IPS-18a (cell line): ENCODE measurements around the gene TUBGCP5.
"Not testable (repeated sequence)": the region's sequence is repeated elsewhere in the genome, so short reads cannot be mapped to it uniquely, and the experiment has no call there.

ENCODE experiments used
- H3K27ac ChIP-seq: one replicate; pipeline ENCODE4 v1.5.1; 2013; ENCODE audit warnings: low read length
- H3K27me3 ChIP-seq: one replicate; pipeline ENCODE4 v1.6.1; 2013; ENCODE audit warnings: mild to moderate bottlenecking, low read length; ENCODE audit not compliant: control insufficient read depth, insufficient read depth
- H3K36me3 ChIP-seq: one replicate; pipeline ENCODE4 v1.6.1; 2013; ENCODE audit warnings: low read depth, low read length; ENCODE audit not compliant: control insufficient read depth
- H3K4me1 ChIP-seq: one replicate; pipeline ENCODE4 v1.6.1; 2013; ENCODE audit warnings: low read depth, low read length; ENCODE audit not compliant: control insufficient read depth
- H3K4me3 ChIP-seq: one replicate; pipeline ENCODE4 v1.5.1; 2013; ENCODE audit warnings: low read length
- H3K9ac ChIP-seq: one replicate; pipeline ENCODE4 v1.6.1; 2013; ENCODE audit warnings: mild to moderate bottlenecking, low read length, moderate library complexity
- H3K9me3 ChIP-seq: one replicate; pipeline ENCODE4 v1.6.1; 2013; ENCODE audit warnings: low read depth, low read length; ENCODE audit not compliant: control insufficient read depth

Gene TUBGCP5

GRCh38 chr15:23038726-23039142 is 635 bp downstream of the TUBGCP5 start:
- Histone ChIP-seq H3K4me3 (peak overlapping the region; percentile 78), H3K27me3 (no peaks in the 10 kb centered on the region), H3K9ac (peak overlapping the region; percentile 77), H3K27ac (no peak overlapping the region), H3K36me3 (peaks cover 16% of the 10 kb centered on the region), H3K9me3 (no peaks in the 10 kb centered on the region), H3K4me1 (peaks cover 5% of the 10 kb centered on the region)

- peaks cover 36% of the 10 kb centered on the region for H3K36me3 ChIP-seq
- no peaks in the 10 kb centered on the region for H3K27me3 ChIP-seq
- no peak overlapping the region for H3K27ac ChIP-seq
- no peak overlapping the region for H3K4me3 ChIP-seq
- no peaks in the 10 kb centered on the region for H3K9me3 ChIP-seq
- peaks cover 5% of the 10 kb centered on the region for H3K4me1 ChIP-seq
- H3K9ac ChIP-seq = no peak overlapping the region
These were observed 3.3 kb downstream of the TUBGCP5 start for GRCh38 chr15:23035964-23036566.

GRCh38 chr15:23033979-23034378 is 5.4 kb downstream of the TUBGCP5 start:
- H3K36me3 ChIP-seq = peaks cover 54% of the 10 kb centered on the region
- H3K9me3 ChIP-seq = no peaks in the 10 kb centered on the region
- H3K4me1 ChIP-seq = peaks cover 5% of the 10 kb centered on the region
- H3K4me3 ChIP-seq = no peak overlapping the region
- H3K27ac ChIP-seq = no peak overlapping the region
- no peaks in the 10 kb centered on the region for H3K27me3 ChIP-seq
- H3K9ac ChIP-seq = no peak overlapping the region

GRCh38 chr15:23026218-23026617 is 13.2 kb downstream of the TUBGCP5 start:
- Histone ChIP-seq H3K27ac (no peak overlapping the region), H3K9me3 (no peaks in the 10 kb centered on the region), H3K36me3 (peaks cover 86% of the 10 kb centered on the region), H3K27me3 (no peaks in the 10 kb centered on the region), H3K4me1 (no peaks in the 10 kb centered on the region), H3K9ac (no peak overlapping the region), H3K4me3 (no peak overlapping the region)

GRCh38 chr15:23022156-23022555 is 17.2 kb downstream of the TUBGCP5 start:
- Histone ChIP-seq H3K4me1 (no peaks in the 10 kb centered on the region), H3K27ac (no peak overlapping the region), H3K27me3 (no peaks in the 10 kb centered on the region), H3K4me3 (no peak overlapping the region), H3K9ac (no peak overlapping the region), H3K9me3 (no peaks in the 10 kb centered on the region), H3K36me3 (peaks cover 82% of the 10 kb centered on the region)

- H3K4me1 ChIP-seq = no peaks in the 10 kb centered on the region
- H3K4me3 ChIP-seq = no peak overlapping the region
- no peak overlapping the region for H3K27ac ChIP-seq
- no peak overlapping the region for H3K9ac ChIP-seq
- H3K27me3 ChIP-seq = no peaks in the 10 kb centered on the region
- peaks cover 64% of the 10 kb centered on the region for H3K36me3 ChIP-seq
- H3K9me3 ChIP-seq = no peaks in the 10 kb centered on the region
These were observed 24.9 kb downstream of the TUBGCP5 start for GRCh38 chr15:23014394-23015000.

- no peak overlapping the region for H3K9ac ChIP-seq
- peaks cover 62% of the 10 kb centered on the region for H3K36me3 ChIP-seq
These were observed 25.7 kb downstream of the TUBGCP5 start for GRCh38 chr15:23013681-23014080.

GRCh38 chr15:23012616-23013015 is 26.8 kb downstream of the TUBGCP5 start:
- not testable (repeated sequence) for H3K4me1 ChIP-seq, H3K4me3 ChIP-seq, H3K9me3 ChIP-seq, H3K9ac ChIP-seq, H3K27ac ChIP-seq, H3K27me3 ChIP-seq
- H3K36me3 ChIP-seq = peaks cover 58% of the 10 kb centered on the region

More at GRCh38 chr15:23013681-23014080, 25.7 kb downstream of the TUBGCP5 start:
- Histone ChIP-seq H3K27ac (no peak overlapping the region), H3K4me1 (no peaks in the 10 kb centered on the region), H3K4me3 (no peak overlapping the region), H3K9me3 (no peaks in the 10 kb centered on the region), H3K27me3 (no peaks in the 10 kb centered on the region)

- Histone ChIP-seq H3K9me3 (no peaks in the 10 kb centered on the region), H3K4me3 (no peak overlapping the region), H3K36me3 (peaks cover 55% of the 10 kb centered on the region), H3K4me1 (no peaks in the 10 kb centered on the region), H3K27ac (no peak overlapping the region), H3K27me3 (no peaks in the 10 kb centered on the region), H3K9ac (no peak overlapping the region)
These were observed 35.6 kb downstream of the TUBGCP5 start for GRCh38 chr15:23003736-23004135.

GRCh38 chr15:23002920-23003319 is 36.4 kb downstream of the TUBGCP5 start:
- no peaks in the 10 kb centered on the region for H3K9me3 ChIP-seq
- peaks cover 51% of the 10 kb centered on the region for H3K36me3 ChIP-seq

GRCh38 chr15:22995795-22996194 is 43.6 kb downstream of the TUBGCP5 start:
- H3K27me3 ChIP-seq = no peaks in the 10 kb centered on the region
- H3K36me3 ChIP-seq = peaks cover 11% of the 10 kb centered on the region
- H3K4me3 ChIP-seq = no peak overlapping the region
- no peaks in the 10 kb centered on the region for H3K9me3 ChIP-seq
- no peaks in the 10 kb centered on the region for H3K4me1 ChIP-seq
- no peak overlapping the region for H3K9ac ChIP-seq
- no peak overlapping the region for H3K27ac ChIP-seq

More at GRCh38 chr15:23002920-23003319, 36.4 kb downstream of the TUBGCP5 start:
- Histone ChIP-seq H3K9ac (no peak overlapping the region), H3K4me1 (no peaks in the 10 kb centered on the region), H3K27me3 (no peaks in the 10 kb centered on the region), H3K27ac (no peak overlapping the region), H3K4me3 (no peak overlapping the region)

- Histone ChIP-seq H3K27me3 (no peaks in the 10 kb centered on the region), H3K9ac (no peak overlapping the region), H3K36me3 (peaks cover 3% of the 10 kb centered on the region), H3K27ac (no peak overlapping the region), H3K9me3 (no peaks in the 10 kb centered on the region), H3K4me3 (no peak overlapping the region), H3K4me1 (no peaks in the 10 kb centered on the region)
These were observed 47.4 kb downstream of the TUBGCP5 start for GRCh38 chr15:22992024-22992326.
